PC-3 (cell line): Measurements from ENCODE around the gene NUB1. TPM values are rescaled to one million over a fixed set of nuclear protein-coding genes. Genes with fewer than 3 reads are reported as not detected.

Experiments
- ATAC-seq: fragments of 200-7000 bp; cut with Tn5 transposase; 2 replicates; pipeline ENCODE4 v1.9.1; 2020; ENCODE audit warnings: mild to moderate bottlenecking, moderate library complexity
- BruUV-seq: library from RNA; stranded (reverse); fragments of 400-500 nt; replicated peaks from 2 replicates; lab custom pipeline; 2021; lab: Mats Ljungman, UMichigan
- CTCF ChIA-PET: fragments of 300-600 bp; sonication (Branson Sonifier 250); formaldehyde crosslinking; loops from one replicate; lab custom pipeline; 2022; ENCODE audit warnings: antibody characterized with exemption; lab: Charles Lee
- POLR2A ChIA-PET: fragments of 300-600 bp; sonication (Branson Sonifier 250); formaldehyde crosslinking; loops from one replicate; lab custom pipeline; 2022; ENCODE audit warnings: antibody characterized with exemption; ENCODE audit not compliant: unreplicated experiment; lab: Charles Lee
- DNase-seq: peaks from one replicate; pipeline ENCODE4 v3.0.0-alpha.2; 2015
- H2AFZ ChIP-seq: fragments of 300-600 bp; sonication (generic); 2 replicates; pipeline ENCODE4 v1.6.0; 2016; ENCODE audit warnings: antibody characterized with exemption, low read length
- H3F3A ChIP-seq: fragments of 300-600 bp; sonication (generic); one replicate; pipeline ENCODE4 v1.6.0; 2017; ENCODE audit warnings: antibody characterized with exemption, low read length, control low read depth, mild to moderate bottlenecking; ENCODE audit not compliant: unreplicated experiment
- H3K27ac ChIP-seq: fragments of 300-600 bp; sonication (generic); 2 replicates; pipeline ENCODE4 v1.5.1; 2016; ENCODE audit warnings: mild to moderate bottlenecking, low read length
- H3K27me3 ChIP-seq: fragments of 300-600 bp; sonication (generic); 2 replicates; pipeline ENCODE4 v1.6.1; 2016; ENCODE audit warnings: low read length, mixed read lengths
- H3K36me3 ChIP-seq: fragments of 300-600 bp; sonication (generic); 2 replicates; pipeline ENCODE4 v1.6.1; 2016; ENCODE audit warnings: low read depth, mixed run types, low read length, mixed read lengths
- H3K4me1 ChIP-seq: fragments of 300-600 bp; sonication (generic); 2 replicates; pipeline ENCODE4 v1.5.1; 2016; ENCODE audit warnings: low read length; ENCODE audit not compliant: insufficient read depth
- H3K4me2 ChIP-seq: fragments of 300-600 bp; sonication (generic); 2 replicates; pipeline ENCODE4 v1.6.0; 2016; ENCODE audit warnings: low read length
- H3K4me3 ChIP-seq: fragments of 300-600 bp; sonication (generic); 2 replicates; pipeline ENCODE4 v1.5.1; 2016; ENCODE audit warnings: mild to moderate bottlenecking, low read length, mixed read lengths
- H3K79me2 ChIP-seq: fragments of 300-600 bp; sonication (generic); 2 replicates; pipeline ENCODE4 v1.6.1; 2017; ENCODE audit warnings: low read length, mixed read lengths
- H3K9ac ChIP-seq: fragments of 300-600 bp; sonication (generic); 2 replicates; pipeline ENCODE4 v1.6.0; 2016; ENCODE audit warnings: mild to moderate bottlenecking, low read length
- H3K9me2 ChIP-seq: fragments of 300-600 bp; sonication (generic); replicated peaks from 2 replicates; pipeline ENCODE4 v1.6.1; 2016; ENCODE audit warnings: mixed run types, low read length, mixed read lengths
- H3K9me3 ChIP-seq: fragments of 300-600 bp; sonication (generic); 2 replicates; pipeline ENCODE4 v1.6.1; 2016; ENCODE audit warnings: low read length, mixed read lengths
- H4K20me1 ChIP-seq: fragments of 300-600 bp; sonication (generic); 2 replicates; pipeline ENCODE4 v1.6.1; 2016; ENCODE audit warnings: low read length, mixed read lengths
- EZH2 ChIP-seq: fragments of 300-600 bp; sonication (generic); IDR thresholded peaks from one replicate; pipeline ENCODE4 v1.6.1; 2017; ENCODE audit warnings: antibody characterized with exemption, mild to moderate bottlenecking, low read length; ENCODE audit not compliant: unreplicated experiment
- EZH2phosphoT487 ChIP-seq: fragments of 300-600 bp; sonication (generic); IDR thresholded peaks from 2 replicates; pipeline ENCODE4 v1.6.1; 2018; ENCODE audit warnings: mild to moderate bottlenecking, antibody characterized with exemption, low read length, borderline replicate concordance
- intact Hi-C: fragments of 100-400 bp; cut with micrococcal nuclease; formaldehyde crosslinking; loops from 2 replicates; pipeline ENCODE4 v1.9.0; 2023
- total RNA-seq: library from RNA; depleted of rRNA; stranded (reverse); fragments of >200 nt; gene quantifications from 2 replicates; pipeline ENCODE4 v1.2.3, GENCODE V29; 2014
- TF ChIP-seq, protein P1 (sequence below): fragments of 300-600 bp; sonication (generic); conservative IDR thresholded peaks from 2 replicates; pipeline ENCODE4 v1.5.1; 2017; ENCODE audit warnings: antibody characterized with exemption, low read depth, mild to moderate bottlenecking, low read length

Gene NUB1
- total RNA-seq, 1 experiment from 2014 or later: 40.1 TPM

DNA sequence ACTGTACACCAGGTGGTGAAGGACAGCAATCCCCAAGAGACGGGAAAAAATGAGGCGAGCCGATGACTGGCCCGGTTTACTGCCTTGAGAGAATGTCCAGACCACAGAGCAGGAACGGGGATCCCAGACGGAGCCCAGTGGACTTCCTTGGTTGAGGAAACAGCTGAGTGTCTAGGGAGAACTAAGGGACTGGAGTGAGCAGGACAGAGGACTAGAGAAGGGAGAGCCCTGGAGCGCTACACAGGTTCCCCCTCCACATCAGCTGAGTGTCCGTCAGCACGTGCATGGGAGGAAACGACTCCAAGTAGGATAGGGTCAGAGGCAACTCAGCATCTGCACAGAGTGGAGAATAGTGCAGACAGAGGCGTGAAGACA is 75.3 kb downstream of the NUB1 start:
- no peak for TF ChIP-seq EZH2phosphoT487
- no peak for TF ChIP-seq EZH2
- TF ChIP-seq, protein P1, sequence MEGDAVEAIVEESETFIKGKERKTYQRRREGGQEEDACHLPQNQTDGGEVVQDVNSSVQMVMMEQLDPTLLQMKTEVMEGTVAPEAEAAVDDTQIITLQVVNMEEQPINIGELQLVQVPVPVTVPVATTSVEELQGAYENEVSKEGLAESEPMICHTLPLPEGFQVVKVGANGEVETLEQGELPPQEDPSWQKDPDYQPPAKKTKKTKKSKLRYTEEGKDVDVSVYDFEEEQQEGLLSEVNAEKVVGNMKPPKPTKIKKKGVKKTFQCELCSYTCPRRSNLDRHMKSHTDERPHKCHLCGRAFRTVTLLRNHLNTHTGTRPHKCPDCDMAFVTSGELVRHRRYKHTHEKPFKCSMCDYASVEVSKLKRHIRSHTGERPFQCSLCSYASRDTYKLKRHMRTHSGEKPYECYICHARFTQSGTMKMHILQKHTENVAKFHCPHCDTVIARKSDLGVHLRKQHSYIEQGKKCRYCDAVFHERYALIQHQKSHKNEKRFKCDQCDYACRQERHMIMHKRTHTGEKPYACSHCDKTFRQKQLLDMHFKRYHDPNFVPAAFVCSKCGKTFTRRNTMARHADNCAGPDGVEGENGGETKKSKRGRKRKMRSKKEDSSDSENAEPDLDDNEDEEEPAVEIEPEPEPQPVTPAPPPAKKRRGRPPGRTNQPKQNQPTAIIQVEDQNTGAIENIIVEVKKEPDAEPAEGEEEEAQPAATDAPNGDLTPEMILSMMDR: no peak
- DNase-seq: no peak
- ChIA-PET CTCF (no interaction called here), POLR2A (no interaction called here)
- intact Hi-C loops: no loop called here
- no peaks in the 10 kb centered on the region for H3K36me3 ChIP-seq
- H3K4me1 ChIP-seq: no peaks in the 10 kb centered on the region
- no peak overlapping the region for H3K4me2 ChIP-seq
- BruUV-seq: no TSS peak
- no peak for ATAC-seq
- H3K79me2 ChIP-seq: no peaks in the 10 kb centered on the region
- H3K27me3 ChIP-seq: peaks cover 17% of the 10 kb centered on the region
- 0 out of 2 replicates have a peak, but pooled peaks cover 5% of the 10 kb centered on the region for H3K9me3 ChIP-seq
- H2AFZ ChIP-seq: no peak overlapping the region
- H3F3A ChIP-seq: no peaks in the 10 kb centered on the region
- H3K9me2 ChIP-seq: no peaks in the 10 kb centered on the region
- no peaks in the 10 kb centered on the region for H4K20me1 ChIP-seq
- H3K27ac ChIP-seq: no peak overlapping the region
- no peak overlapping the region for H3K9ac ChIP-seq
- no peak overlapping the region for H3K4me3 ChIP-seq

DNA sequence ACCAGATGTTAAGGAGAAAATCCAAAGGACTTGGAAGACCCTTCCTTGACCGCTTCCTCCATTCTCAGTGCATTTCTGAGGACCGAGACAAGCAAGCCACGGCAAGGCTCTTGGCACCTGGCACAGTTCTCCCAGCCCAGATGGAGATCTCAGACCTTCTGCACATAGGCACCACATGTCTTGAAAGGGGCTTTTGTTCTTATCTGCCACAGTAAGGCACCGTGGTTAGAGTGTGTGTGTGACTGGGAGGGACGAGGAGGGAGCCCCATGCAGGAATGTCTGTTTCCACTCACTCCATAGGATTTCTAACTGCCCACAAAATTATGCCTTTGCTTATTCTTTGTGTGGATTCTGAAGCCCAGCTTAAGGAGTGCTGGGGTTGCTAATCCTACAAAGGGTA is 78.5 kb downstream of the NUB1 start:
- POLR2A ChIA-PET: no interaction called here
- TF ChIP-seq, protein P1: no peak
- TF ChIP-seq EZH2phosphoT487 (no peak), EZH2 (no peak)
- Histone ChIP-seq H3K36me3 (no peaks in the 10 kb centered on the region), H3K27ac (no peak overlapping the region), H3K4me1 (no peaks in the 10 kb centered on the region), H4K20me1 (no peaks in the 10 kb centered on the region), H3K4me3 (no peak overlapping the region), H3K79me2 (no peaks in the 10 kb centered on the region), H3K9me3 (0 out of 2 replicates have a peak, but pooled peaks cover 5% of the 10 kb centered on the region), H3K9ac (no peak overlapping the region), H3K27me3 (no peaks in the 10 kb centered on the region), H3K4me2 (no peak overlapping the region), H3K9me2 (no peaks in the 10 kb centered on the region), H2AFZ (no peak overlapping the region), H3F3A (no peaks in the 10 kb centered on the region)
- CTCF ChIA-PET: interaction anchor here (0.5 kb wide), 1 partner anchor 100 kb away, joined by 5 read pairs; no protein-coding TSS in a partner anchor
- ATAC-seq (no peak), DNase-seq (no peak)
- no TSS peak for BruUV-seq
- intact Hi-C loops: no loop called here

DNA sequence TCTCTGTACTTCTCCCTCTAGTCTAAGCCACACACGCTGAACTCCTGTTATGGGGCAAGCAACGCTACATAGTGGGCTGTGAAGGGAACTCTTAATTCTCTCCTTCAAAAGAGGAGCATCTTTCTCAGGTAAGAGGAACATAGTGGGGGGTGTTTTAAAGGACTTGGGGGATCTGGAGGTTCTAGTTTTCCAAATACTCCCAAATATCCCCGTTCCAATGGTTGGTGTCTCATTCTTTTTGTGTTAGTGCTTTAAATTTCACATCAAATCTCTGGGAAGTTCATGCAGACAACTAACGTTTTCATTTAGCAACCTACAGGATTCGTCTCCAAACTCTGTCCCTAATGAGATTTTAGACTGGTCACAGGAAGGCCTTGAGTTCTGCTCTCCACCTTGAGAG is 80.6 kb downstream of the NUB1 start:
- Histone ChIP-seq H4K20me1 (no peaks in the 10 kb centered on the region), H3K27ac (no peak overlapping the region), H3F3A (no peaks in the 10 kb centered on the region), H3K9ac (no peak overlapping the region), H3K4me2 (no peak overlapping the region), H3K79me2 (no peaks in the 10 kb centered on the region), H3K4me1 (peaks cover 10% of the 10 kb centered on the region), H3K9me3 (0 out of 2 replicates have a peak, but pooled peaks cover 5% of the 10 kb centered on the region), H3K36me3 (no peaks in the 10 kb centered on the region), H2AFZ (no peak overlapping the region), H3K9me2 (no peaks in the 10 kb centered on the region), H3K27me3 (no peaks in the 10 kb centered on the region), H3K4me3 (no peak overlapping the region)
- TF ChIP-seq EZH2phosphoT487: no peak
- TF ChIP-seq EZH2: no peak
- TF ChIP-seq, protein P1: no peak
- DNase-seq (no peak), ATAC-seq (no peak)
- no TSS peak for BruUV-seq
- CTCF ChIA-PET: no interaction called here
- POLR2A ChIA-PET: no interaction called here
- intact Hi-C loops: no loop called here
